ENCODE data around the gene UNC93A. TPM values are rescaled to one million over a fixed set of nuclear protein-coding genes. Genes with fewer than 3 reads are reported as not detected.
"Not testable (repeated sequence)": the region's sequence is repeated elsewhere in the genome, so short reads cannot be mapped to it uniquely, and the experiment has no call there.

The UNC93A gene
- total RNA-seq, 1 donor from 2014 or later: not detected

GRCh38 chr6:167258646-167259045, 32.5 kb upstream of the UNC93A start:
- no peak for TF ChIP-seq CTCF (IDR thresholded peaks at IDR 0.05)
- DNase-seq (ENCODE audit: low spot score): no peak
- Mint-ChIP-seq H3K9me3 (ENCODE audit: low read depth) (peaks cover 30% of the 10 kb centered on the region), H3K4me1 (ENCODE audit: low read depth) (no peaks in the 10 kb centered on the region), H3K36me3 (ENCODE audit: low read depth) (peaks cover 6% of the 10 kb centered on the region), H3K4me3 (ENCODE audit: unreplicated experiment) (no peak overlapping the region), H3K27me3 (ENCODE audit: low read depth) (peaks cover 30% of the 10 kb centered on the region), H3K27ac (ENCODE audit: unreplicated experiment) (no peak overlapping the region)

GRCh38 chr6:167266057-167266829, 24.9 kb upstream of the UNC93A start:
- not testable (repeated sequence) for H3K4me1 Mint-ChIP-seq (ENCODE audit: low read depth); DNase-seq (ENCODE audit: low spot score); H3K4me3 Mint-ChIP-seq (ENCODE audit: unreplicated experiment); H3K27ac Mint-ChIP-seq (ENCODE audit: unreplicated experiment); H3K36me3 Mint-ChIP-seq (ENCODE audit: low read depth)
- peaks cover 18% of the 10 kb centered on the region for H3K9me3 Mint-ChIP-seq (ENCODE audit: low read depth)
- H3K27me3 Mint-ChIP-seq (ENCODE audit: low read depth): peaks cover 31% of the 10 kb centered on the region

GRCh38 chr6:167266830-167267555, 24.1 kb upstream of the UNC93A start:
- Mint-ChIP-seq H3K4me3 (ENCODE audit: unreplicated experiment) (no peak overlapping the region), H3K4me1 (ENCODE audit: low read depth) (no peaks in the 10 kb centered on the region), H3K36me3 (ENCODE audit: low read depth) (peaks cover 2% of the 10 kb centered on the region), H3K27me3 (ENCODE audit: low read depth) (peaks cover 24% of the 10 kb centered on the region), H3K27ac (ENCODE audit: unreplicated experiment) (no peak overlapping the region), H3K9me3 (ENCODE audit: low read depth) (peaks cover 15% of the 10 kb centered on the region)
- no peak for DNase-seq (ENCODE audit: low spot score)
- TF ChIP-seq CTCF (IDR thresholded peaks at IDR 0.05): no peak

GRCh38 chr6:167267556-167267898, 23.6 kb upstream of the UNC93A start:
- not testable (repeated sequence) for H3K4me1 Mint-ChIP-seq (ENCODE audit: low read depth); DNase-seq (ENCODE audit: low spot score); H3K36me3 Mint-ChIP-seq (ENCODE audit: low read depth); H3K4me3 Mint-ChIP-seq (ENCODE audit: unreplicated experiment); H3K27ac Mint-ChIP-seq (ENCODE audit: unreplicated experiment)
- Mint-ChIP-seq H3K27me3 (ENCODE audit: low read depth) (peaks cover 19% of the 10 kb centered on the region), H3K9me3 (ENCODE audit: low read depth) (peaks cover 13% of the 10 kb centered on the region)

- no peak overlapping the region for H3K4me3 Mint-ChIP-seq (ENCODE audit: unreplicated experiment)
- no peak for DNase-seq (ENCODE audit: low spot score)
- peaks cover 15% of the 10 kb centered on the region for H3K27me3 Mint-ChIP-seq (ENCODE audit: low read depth)
- H3K9me3 Mint-ChIP-seq (ENCODE audit: low read depth): peaks cover 9% of the 10 kb centered on the region
- H3K36me3 Mint-ChIP-seq (ENCODE audit: low read depth): no peaks in the 10 kb centered on the region
- no peak overlapping the region for H3K27ac Mint-ChIP-seq (ENCODE audit: unreplicated experiment)
- no peak for TF ChIP-seq CTCF (IDR thresholded peaks at IDR 0.05)
- no peaks in the 10 kb centered on the region for H3K4me1 Mint-ChIP-seq (ENCODE audit: low read depth)
Observed at GRCh38 chr6:167267921-167268401, 23.2 kb upstream of the UNC93A start.

- no peaks in the 10 kb centered on the region for H3K36me3 Mint-ChIP-seq (ENCODE audit: low read depth)
- no peak for DNase-seq (ENCODE audit: low spot score)
- H3K27me3 Mint-ChIP-seq (ENCODE audit: low read depth): peaks cover 15% of the 10 kb centered on the region
- TF ChIP-seq CTCF (IDR thresholded peaks at IDR 0.05): no peak
- no peak overlapping the region for H3K4me3 Mint-ChIP-seq (ENCODE audit: unreplicated experiment)
- peaks cover 2% of the 10 kb centered on the region for H3K9me3 Mint-ChIP-seq (ENCODE audit: low read depth)
- H3K27ac Mint-ChIP-seq (ENCODE audit: unreplicated experiment): no peak overlapping the region
- no peaks in the 10 kb centered on the region for H3K4me1 Mint-ChIP-seq (ENCODE audit: low read depth)
Observed at GRCh38 chr6:167268683-167269280, 22.3 kb upstream of the UNC93A start.

All from chondrocyte (in vitro differentiated cells).